ENCODE results near the gene UGT1A9. TPM values are rescaled to one million over a fixed set of nuclear protein-coding genes. Genes with fewer than 3 reads are reported as not detected.

UGT1A9 gene
- total RNA-seq: not detected in 2 replicates

GRCh38 chr2:233671290-233672161 lies at the start of gene UGT1A9:
UGT1A9 (plus strand) TSS chr2:233671898; CDS start chr2:233671935, 37 bp downstream.

GRCh38 chr2:233636306-233636705 lies 35.4 kb upstream of the UGT1A9 start, which contains the start of gene UGT1A10:
UGT1A10 (plus strand) TSS chr2:233636448; CDS start chr2:233636523, 75 bp downstream.

GRCh38 chr2:233681521-233682099 lies 9.9 kb downstream of the UGT1A9 start, which contains the start of gene UGT1A7:
UGT1A7 (plus strand) TSS chr2:233681901; CDS start chr2:233681938, 37 bp downstream.

GRCh38 chr2:233692648-233693047 lies 20.9 kb downstream of the UGT1A9 start, which contains the start of gene UGT1A6:
UGT1A6 (plus strand) TSS chr2:233692890; CDS start chr2:233693005, 115 bp downstream.

GRCh38 chr2:233712611-233713261 lies 41.0 kb downstream of the UGT1A9 start, which contains the start of gene UGT1A5:
UGT1A5 (plus strand) TSS chr2:233712907; CDS start chr2:233712992, 85 bp downstream.

GRCh38 chr2:233718552-233718951 lies 46.9 kb downstream of the UGT1A9 start, which contains the start of gene UGT1A4:
UGT1A4 (plus strand) TSS chr2:233718736; CDS start chr2:233718821, 85 bp downstream.

GRCh38 chr2:233728723-233729301 lies 57.1 kb downstream of the UGT1A9 start, which contains the start of gene UGT1A3:
UGT1A3 (plus strand) TSS chr2:233729042; CDS start chr2:233729127, 85 bp downstream.

GRCh38 chr2:233760043-233760442 lies 88.3 kb downstream of the UGT1A9 start, which contains the start of gene UGT1A1:
UGT1A1 (plus strand) TSS chr2:233760270; CDS start chr2:233760288, 18 bp downstream.

GRCh38 chr2:233778030-233778429 lies 106.3 kb downstream of the UGT1A9 start, which contains the start of gene MROH2A:
MROH2A (plus strand) TSS chr2:233778330; CDS start chr2:233779359, 1,029 bp downstream.

Other genes with a start within 250 kb of the UGT1A9 start
- 22.4 and 24.6 TPM in 2 replicates for gene USP40, start 105.1 kb upstream of the UGT1A9 start, total RNA-seq
- gene UGT1A8, start 54.3 kb upstream of the UGT1A9 start, total RNA-seq: not detected in 2 replicates
- gene UGT1A10, start 35.5 kb upstream of the UGT1A9 start, total RNA-seq: not detected in 2 replicates
- 0.13 TPM in 1 of 2 replicates, not detected in the other for gene UGT1A7, start 10.0 kb downstream of the UGT1A9 start, total RNA-seq
- not detected in 2 replicates for gene UGT1A6, start 21.0 kb downstream of the UGT1A9 start, total RNA-seq
- not detected in 2 replicates for gene UGT1A5, start 41.0 kb downstream of the UGT1A9 start, total RNA-seq
- not detected in 2 replicates for gene UGT1A4, start 46.8 kb downstream of the UGT1A9 start, total RNA-seq
- gene UGT1A3, start 57.1 kb downstream of the UGT1A9 start, total RNA-seq: not detected in 2 replicates
- not detected in 2 replicates for gene UGT1A1, start 88.4 kb downstream of the UGT1A9 start, total RNA-seq
- not detected in 2 replicates for gene MROH2A, start 106.4 kb downstream of the UGT1A9 start, total RNA-seq
- gene HJURP, start 182.6 kb downstream of the UGT1A9 start, total RNA-seq: 8.4 and 22.4 TPM in 2 replicates
- gene TRPM8, start 245.5 kb downstream of the UGT1A9 start, total RNA-seq: not detected in 2 replicates

All from epithelial cell of alveolus of lung (primary cell).